AG10803 (cell line): Measurements from ENCODE around the gene SAMD11.
"Not testable (repeated sequence)": the region's sequence is repeated elsewhere in the genome, so short reads cannot be mapped to it uniquely, and the experiment has no call there.

Source experiments
- DNase-seq: peaks from one replicate; pipeline ENCODE4 v3.0.0; 2010; ENCODE audit warnings: low read depth
- H3K4me3 ChIP-seq: 2 replicates; pipeline ENCODE4 v1.5.1; 2011; ENCODE audit warnings: mild to moderate bottlenecking, low read length, control low read depth
- TF ChIP-seq, protein P1 (sequence below): conservative IDR thresholded peaks from 2 replicates; pipeline ENCODE4 v1.5.1; 2011; ENCODE audit warnings: mild to moderate bottlenecking, low read length, control low read depth, inconsistent platforms

SAMD11 gene

DNA sequence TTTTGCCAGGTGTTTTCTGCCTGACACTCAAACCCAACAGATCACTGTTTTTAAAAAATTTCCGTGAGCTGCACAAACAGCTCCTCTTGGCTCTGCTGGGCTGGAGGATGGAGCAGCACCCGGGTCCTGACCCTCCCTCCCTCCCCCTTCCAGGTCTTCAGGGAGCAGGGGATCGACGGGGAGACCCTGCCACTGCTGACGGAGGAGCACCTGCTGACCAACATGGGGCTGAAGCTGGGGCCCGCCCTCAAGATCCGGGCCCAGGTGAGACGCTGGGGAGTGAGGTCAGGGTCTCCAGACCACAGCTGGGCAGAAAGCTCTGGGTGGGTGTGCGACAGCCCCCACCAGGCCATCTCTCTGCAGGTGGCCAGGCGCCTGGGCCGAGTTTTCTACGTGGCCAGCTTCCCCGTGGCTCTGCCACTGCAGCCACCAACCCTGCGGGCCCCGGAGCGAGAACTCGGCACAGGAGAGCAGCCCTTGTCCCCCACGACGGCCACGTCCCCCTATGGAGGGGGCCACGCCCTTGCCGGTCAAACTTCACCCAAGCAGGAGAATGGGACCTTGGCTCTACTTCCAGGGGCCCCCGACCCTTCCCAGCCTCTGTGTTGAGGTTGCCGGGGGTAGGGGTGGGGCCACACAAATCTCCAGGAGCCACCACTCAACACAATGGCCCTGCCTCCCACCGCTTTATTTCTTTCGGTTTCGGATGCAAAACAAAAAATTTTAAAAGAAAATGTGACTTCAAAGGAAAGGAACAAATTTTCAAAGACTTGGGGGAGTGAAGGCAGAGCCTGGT lies 20.0 kb downstream of the SAMD11 start:
- no peak for DNase-seq
- TF ChIP-seq, protein P1, sequence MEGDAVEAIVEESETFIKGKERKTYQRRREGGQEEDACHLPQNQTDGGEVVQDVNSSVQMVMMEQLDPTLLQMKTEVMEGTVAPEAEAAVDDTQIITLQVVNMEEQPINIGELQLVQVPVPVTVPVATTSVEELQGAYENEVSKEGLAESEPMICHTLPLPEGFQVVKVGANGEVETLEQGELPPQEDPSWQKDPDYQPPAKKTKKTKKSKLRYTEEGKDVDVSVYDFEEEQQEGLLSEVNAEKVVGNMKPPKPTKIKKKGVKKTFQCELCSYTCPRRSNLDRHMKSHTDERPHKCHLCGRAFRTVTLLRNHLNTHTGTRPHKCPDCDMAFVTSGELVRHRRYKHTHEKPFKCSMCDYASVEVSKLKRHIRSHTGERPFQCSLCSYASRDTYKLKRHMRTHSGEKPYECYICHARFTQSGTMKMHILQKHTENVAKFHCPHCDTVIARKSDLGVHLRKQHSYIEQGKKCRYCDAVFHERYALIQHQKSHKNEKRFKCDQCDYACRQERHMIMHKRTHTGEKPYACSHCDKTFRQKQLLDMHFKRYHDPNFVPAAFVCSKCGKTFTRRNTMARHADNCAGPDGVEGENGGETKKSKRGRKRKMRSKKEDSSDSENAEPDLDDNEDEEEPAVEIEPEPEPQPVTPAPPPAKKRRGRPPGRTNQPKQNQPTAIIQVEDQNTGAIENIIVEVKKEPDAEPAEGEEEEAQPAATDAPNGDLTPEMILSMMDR: no peak
- no peak overlapping the region for H3K4me3 ChIP-seq

DNA sequence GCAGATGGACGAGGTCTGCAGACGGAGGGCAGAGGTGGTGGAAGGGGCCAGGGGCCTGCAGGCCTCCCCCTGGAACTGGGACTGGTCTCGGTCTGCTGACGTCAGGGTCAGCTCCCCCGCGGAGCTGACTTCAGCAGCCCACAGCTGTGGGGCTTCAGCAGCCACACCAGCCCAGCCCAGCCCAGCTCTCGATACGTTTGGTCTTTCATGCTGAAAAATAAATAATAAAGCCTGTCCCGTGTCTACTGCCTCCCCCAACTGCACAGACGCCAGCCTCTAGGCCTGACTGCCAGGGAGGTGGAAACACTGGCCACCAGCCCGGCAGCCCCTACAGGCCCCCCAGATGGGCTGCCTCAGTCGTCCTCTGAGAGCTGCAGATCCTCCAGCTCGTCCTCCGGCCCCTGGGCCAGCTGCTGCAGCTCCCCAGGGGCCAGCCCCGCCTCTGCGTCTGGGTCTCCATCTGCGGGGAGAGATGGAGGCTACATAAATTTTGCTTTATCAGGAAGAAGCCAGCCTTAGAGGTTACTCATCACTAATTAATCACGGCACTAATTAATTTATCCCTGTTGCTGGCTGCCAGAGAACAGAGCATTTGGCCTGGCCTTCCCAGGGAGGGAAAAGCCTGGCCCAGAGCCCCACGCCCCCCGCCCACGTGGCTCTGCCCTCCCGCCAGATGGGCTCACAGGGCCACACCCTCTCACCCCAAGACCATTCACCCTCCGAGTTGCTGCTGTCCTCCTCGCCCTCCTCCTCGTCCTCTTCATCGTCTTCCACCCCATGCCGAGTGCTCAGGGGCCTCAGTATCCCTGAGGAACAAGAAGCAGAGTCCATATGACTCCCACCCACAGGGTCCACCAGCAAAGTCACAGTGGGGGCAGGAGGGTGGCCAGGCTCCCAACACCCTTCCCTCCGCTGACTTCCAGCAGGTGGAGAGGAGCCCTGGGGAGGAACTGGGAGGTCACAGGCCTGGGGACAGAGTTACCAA lies 20.9 kb downstream of the SAMD11 start:
- H3K4me3 ChIP-seq: no peak overlapping the region
- TF ChIP-seq, protein P1: no peak
- DNase-seq: no peak

DNA sequence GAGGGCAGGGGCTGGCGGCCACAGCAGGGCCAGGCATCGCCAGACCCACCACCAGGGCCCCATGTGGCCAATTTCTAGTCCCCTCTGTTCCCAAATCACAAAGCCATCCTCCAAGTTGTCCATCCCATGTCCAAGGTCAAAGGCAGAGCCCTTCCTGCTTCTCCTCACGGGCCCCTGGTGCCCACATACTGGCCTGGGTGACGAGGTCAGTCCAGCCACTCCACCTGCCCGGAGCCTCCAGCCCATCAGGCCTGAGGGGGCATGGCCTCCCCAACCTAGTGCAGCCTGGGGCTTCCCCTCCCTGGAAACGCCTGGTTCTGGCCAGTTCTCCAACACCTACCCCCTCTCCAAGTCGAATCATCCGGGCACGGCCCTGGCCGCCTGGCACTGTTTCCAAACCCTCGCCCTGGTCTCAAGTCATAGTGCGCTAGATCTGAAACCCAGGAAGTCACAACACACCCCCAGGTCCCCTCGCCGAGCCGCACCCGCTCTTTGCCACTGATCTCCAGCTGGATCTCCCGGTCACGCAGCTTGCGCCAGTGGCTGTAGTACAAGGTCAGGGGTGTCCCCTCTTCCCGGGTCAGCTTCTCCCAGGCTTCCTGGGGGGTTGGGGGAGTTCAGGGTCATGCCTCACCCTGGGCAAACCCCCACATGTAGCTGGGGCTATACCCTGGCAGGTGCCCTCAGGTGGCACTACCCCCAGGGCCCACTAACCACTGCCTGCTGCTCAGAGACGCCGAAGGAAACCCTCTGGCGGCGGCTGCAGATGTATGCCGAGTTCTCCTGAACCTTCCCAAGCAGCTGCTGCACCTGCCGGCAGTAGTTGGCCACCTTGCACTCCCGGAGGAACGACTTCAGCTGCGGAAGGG lies 22.2 kb downstream of the SAMD11 start:
- H3K4me3 ChIP-seq: no peak overlapping the region
- TF ChIP-seq, protein P1: no peak
- DNase-seq: no peak

DNA sequence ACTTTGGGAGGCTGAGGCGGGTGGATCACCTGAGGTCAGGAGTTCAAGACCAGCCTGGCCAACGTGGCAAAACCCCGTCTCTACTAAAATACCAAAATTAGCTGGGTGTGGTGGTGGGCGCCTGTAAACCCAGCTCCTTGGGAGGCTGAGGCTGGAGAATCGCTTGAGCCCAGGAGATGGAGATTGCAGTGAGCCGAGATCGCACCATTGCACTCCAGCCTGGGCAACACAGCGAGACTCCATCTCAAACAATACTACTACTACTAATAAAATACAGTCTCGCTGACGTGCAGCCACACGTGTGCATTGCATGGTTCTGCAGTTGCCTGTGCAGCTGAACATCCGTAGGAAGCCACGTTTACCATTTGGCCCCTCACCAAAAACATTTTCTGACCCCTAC lies 23.1 kb downstream of the SAMD11 start:
- DNase-seq: not testable (repeated sequence)

DNA sequence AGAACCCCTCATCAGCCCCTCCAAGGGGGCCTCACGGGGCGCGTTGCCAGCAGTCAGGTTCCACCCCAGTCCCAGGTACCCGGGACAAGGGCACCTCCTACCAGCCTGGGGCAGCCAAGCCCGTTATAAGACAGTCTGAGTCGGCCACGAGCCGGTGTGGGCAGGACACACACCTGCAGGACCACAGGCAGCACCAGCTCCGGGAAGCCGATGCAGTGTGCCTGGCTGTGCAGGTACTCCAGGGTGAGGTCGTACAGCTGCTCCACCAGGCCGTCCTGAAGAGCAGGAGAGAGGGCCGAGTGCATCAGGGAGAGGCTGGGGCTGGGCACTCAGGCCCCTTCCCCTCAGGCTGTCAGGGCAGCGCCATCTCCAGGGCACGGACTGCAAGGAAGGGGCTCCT lies 24.2 kb downstream of the SAMD11 start:
- TF ChIP-seq, protein P1: no peak
- H3K4me3 ChIP-seq: no peak overlapping the region
- DNase-seq: no peak

More for the DNA sequence above, 23.1 kb downstream of the SAMD11 start:
- not testable (repeated sequence) for H3K4me3 ChIP-seq

DNA sequence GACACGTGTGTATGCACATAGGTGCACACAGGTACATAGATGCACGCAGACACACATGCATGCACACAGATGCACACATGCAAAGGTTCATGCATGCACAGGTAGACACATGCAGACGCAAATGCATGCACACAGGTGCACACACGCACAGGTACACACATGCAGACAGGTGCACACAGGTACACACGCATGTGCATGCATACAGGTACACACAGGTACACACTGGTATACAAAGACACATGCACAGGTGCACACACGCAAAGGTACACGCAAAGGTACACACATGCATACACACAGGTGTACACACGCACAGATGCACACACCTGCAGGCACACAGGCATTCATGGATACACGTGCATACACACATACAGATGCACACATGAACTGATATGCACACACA lies 26.5 kb downstream of the SAMD11 start:
- DNase-seq: no peak
- no peak overlapping the region for H3K4me3 ChIP-seq
- TF ChIP-seq, protein P1: no peak

DNA sequence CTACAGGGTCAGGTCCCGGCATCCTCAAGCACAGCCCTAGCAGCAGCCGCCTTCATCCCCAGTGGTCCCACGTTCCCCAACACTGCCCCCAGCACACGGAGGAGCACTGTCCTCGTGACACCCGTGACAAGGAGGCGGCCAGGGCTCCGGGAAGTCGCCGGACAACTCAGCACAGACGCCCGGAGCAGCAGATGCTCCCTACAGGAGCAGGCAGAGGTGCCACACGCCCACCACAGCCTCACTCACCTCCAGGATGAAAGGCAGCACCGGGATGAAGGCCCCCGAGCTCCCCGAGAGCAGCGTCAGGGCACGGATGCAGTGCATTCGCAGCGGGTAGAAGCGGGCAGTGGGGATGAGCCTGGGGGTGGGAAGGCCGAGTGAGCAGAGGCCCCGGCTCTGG lies 27.2 kb downstream of the SAMD11 start:
- H3K4me3 ChIP-seq: no peak overlapping the region
- TF ChIP-seq, protein P1: no peak
- DNase-seq: no peak
